Amygdala (tissue), 56 donors: ENCODE data around the gene PSTK.

Experiments
- DNase-seq, 56 donors: peaks; one replicate each; lab custom pipeline; 2025; lab: John Stamatoyannopoulos, UW

The PSTK gene

DNA sequence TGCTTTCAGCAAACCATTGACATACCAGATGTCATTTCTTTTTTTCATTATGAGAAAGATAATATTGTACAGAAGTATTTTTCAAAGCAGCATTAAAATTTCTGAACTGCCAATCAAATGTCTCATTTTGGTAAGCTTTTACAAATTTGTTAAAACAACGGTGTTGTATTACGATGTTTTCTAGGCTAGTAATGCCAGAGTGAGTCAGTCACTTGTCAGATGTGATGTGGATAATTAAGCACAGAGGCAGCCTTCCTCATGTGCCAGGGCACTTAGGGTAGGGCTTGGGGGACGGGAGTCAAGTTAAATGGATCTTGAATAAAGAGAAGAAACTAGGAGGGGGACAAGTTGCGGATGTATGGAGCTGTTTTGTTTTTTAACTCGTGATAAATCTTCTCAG lies 10.1 kb downstream of the PSTK start:
- no peak for DNase-seq

DNA sequence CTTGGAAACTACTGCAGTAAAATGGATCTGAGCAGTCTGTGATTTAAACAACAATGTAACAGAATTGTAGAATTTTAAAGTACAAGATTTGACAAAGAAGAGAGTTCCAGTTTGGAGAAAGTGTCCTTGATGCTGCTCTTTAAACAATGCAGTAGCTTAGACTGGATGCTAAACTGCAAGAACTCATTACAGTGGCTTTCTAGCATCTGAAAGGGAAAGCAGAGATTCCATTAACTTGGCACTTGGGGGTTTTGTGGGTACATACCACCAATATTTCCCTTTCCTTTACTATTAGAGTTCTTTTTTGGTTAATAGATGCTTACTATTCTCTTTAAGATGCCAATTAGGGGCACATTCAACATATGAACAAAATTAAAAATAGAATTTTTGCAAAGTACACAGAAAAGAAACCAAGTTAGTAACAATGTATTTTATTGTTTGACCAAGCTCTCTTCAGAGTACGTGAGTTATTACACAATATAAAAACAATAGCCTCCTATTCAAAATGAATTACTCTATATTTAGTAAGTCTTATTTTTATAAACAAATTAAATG lies 11.9 kb downstream of the PSTK start:
- no peak for DNase-seq

DNA sequence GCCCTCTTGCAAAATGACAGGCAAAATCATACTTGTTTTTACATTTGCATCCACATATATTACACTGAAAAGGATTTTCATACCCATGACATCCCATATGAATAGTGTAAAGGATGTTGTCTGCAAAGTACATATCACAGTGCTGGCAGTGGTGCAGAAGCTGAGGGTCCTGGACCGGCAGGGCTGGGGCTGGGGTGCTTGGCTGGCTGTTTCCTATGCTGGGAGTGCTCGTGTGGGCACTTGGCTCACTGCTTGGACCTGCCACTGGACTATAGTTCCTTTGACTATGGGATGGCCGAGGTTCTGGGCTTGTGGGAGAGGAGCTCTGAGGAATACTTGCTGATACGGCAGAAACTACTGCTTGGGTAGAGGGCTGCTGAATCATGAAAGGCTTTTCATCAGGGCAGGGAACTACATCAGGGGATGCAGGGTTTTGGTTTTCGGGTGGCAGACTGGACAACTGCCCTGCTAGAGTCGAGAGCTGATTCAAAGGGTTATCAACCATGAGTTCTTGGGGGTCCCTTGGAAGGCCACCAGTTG lies 13.7 kb downstream of the PSTK start:
- DNase-seq: no peak

DNA sequence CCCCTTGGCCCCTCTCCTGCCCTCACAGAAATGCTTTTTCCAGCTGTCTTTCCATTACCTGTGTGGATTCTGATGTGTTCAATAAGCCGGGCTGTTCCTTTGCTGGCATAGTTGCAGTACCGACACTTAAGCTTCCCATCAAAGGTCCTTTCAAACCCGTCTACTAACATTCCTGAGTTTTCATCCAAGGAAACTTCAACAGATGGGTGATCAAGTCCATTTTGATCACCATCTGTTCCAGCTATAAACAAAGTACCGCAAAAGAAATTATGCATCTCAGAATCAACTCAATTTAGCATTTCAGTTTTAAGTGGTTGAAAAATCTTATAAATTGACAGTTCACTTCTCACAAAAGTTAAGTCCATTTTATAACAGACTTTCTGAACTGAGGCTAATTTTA lies 15.7 kb downstream of the PSTK start:
- no peak for DNase-seq

DNA sequence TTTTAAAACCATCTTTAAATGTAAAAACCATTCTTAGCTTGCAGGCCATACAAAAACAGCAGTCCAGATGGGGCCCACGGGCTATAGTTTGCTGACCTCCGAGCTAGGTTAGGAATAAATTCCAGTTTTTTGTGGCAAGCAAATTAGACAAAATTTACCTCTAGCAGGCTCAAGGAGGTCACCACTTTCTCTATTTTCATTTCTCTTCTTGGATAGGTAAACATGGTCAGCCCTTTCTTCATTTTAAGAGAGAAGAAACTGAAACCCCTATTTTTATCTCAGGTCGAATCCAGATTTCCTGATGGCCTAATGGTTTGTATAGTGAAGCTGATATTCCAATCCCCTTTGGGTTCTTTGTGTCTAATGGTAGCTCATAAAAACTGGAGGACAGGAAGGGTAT lies 17.7 kb downstream of the PSTK start:
- no peak for DNase-seq

DNA sequence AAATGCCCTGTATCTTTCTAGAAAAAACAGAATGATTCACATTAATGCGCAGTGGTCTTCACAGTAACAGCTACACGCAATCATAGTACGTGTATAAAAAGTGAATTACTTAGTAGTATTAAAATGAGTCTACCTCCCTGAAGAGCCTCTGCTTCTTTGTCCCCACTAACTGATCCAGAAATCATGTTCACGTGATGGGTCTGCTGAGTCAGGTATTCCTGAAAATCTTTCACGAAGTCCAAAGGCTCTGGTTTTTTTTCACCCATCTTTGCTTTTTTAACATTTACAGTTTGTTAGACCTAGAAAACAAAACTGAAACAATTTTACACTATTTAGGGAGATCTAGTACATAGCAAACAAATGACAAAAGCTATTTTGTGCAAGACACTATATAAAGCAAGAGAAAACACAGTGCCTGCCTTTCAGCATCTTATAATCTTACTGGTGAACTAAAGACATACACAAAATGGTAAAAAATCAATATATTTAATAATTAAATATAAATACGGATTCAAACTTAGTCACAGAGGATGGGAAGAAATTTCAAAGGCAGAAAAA lies 18.2 kb downstream of the PSTK start:
- DNase-seq: no peak

DNA sequence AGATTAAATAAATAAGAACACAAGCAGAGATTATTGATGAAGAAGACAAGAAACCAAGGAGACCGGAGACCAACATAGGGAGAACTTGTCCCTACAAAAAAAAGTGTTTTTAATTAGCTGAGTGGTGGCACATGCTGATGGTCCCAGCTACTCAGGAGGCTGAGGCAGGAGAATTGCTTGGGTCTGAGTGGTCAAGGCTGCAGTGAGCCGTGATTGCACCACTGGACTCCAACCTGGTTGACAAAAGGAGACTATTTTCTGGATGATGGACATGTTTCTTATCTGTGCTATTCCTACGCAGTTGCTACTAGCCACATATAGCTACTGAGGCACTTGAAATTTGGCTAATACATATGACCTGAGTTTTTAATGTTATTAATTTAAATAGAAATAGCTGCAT lies 18.7 kb downstream of the PSTK start:
- DNase-seq: no peak

DNA sequence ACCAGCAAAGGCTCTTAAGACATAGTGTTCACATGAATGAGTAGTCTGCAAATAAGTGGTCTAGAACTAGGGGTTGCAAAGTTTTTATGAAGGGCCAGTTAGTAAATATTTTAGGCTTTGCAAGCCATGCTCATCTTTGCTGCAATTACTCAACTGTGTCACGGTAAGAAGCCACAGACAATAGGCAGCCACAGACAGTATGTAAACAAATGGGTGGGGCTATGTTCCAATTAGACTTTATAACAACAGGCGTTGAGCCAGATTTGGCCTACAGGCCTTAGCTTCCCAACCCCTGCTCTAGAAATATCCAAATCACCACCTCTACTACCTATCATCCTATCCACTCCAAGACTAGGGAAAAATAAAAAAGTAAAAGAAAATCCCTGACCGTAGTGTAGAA lies 19.1 kb downstream of the PSTK start:
- peak in 1 of 56 donors; percentile 14 for DNase-seq

DNA sequence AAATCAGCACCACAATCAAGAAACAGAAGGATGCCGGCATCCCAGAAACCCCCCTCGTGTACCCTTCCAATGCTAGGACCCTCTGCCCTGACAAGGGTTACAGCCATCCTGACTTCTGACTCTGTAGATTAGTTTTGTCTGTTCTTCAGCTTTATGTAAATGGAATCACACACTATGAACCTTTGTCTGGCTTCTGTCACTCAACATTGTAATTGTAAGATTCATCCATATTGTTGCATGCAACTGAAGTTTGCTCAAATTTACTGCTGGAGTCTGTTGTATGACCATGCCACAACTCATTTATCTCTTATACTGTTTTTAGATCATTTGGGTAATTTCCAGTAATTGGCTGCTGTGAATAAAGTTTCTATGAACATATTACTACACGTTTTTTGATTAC lies 20.0 kb downstream of the PSTK start:
- no peak for DNase-seq

DNA sequence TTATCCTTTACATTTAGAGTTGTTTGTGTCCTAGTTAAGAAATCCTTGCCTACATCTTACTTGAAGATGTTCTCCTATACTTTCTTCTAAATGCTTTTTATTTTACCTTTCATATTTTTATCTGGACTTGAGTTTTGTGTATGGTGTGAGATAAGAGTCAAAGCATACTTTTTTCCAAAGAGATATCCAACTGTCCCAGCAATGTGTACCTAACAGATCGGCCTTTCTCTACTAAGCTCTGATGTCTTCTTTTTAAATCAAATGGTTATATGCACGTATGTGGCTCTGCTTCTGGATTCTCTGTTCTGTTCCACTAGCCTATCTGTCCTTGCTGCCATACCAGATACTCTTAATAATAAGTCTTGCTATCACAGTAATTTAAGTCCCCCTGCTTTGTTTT lies 21.2 kb downstream of the PSTK start:
- DNase-seq: no peak

DNA sequence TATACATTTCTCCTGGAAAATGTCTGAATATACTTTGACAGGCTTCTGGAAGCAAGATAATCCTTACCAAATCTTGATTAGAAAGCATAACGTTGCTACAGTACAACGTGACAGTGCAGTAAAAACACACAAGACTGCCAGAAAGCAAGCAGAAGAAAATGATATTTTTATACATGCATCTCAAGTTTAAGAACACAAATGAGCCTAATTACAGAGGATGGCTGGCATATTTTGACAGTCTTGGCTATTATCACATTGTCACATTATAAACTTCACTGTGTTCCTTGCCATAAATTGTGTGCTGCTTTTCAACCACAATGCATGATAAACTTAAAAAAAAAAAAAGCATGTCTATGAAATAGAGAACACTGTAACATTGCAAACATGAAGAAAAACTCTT lies 24.1 kb downstream of the PSTK start:
- no peak for DNase-seq

DNA sequence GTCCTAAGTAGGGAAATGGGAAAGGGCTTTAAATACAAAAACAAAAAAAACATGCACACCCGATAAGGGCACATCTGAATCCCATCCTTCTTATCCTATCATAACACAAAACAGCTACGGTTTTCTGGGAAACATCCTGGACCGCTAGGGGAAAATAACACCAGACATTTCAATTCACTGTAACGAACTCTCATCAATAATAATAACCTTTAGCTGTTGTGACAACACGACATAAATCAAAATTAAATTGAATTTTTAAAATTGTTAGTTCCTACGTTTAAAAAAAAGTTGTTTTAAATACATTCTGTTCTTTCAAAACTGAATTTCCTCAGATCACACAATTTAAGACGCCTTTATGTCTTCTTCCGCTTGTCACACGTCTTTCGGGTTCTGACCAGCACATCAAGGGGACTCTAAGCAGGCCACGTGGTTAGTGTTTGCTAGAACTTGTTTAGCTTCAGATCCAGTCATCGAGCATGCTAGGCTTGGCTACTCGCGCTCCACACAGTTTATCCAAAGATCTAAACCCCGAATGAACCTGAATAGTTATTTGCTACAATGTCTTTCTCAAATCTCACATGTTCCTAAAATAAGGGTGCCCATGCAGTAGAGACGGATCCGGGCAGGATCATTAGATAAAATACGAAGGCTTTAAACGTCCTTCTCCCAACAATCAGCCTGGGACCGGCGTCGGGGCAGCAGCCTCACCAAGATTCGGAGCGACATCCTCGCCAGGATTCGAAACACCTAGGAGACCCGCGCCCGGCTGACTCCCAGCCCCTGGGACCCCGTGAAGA lies 27.6 kb downstream of the PSTK start:
- DNase-seq: peak in 25 of 56 donors; percentile 4 to 54 (median 29)

DNA sequence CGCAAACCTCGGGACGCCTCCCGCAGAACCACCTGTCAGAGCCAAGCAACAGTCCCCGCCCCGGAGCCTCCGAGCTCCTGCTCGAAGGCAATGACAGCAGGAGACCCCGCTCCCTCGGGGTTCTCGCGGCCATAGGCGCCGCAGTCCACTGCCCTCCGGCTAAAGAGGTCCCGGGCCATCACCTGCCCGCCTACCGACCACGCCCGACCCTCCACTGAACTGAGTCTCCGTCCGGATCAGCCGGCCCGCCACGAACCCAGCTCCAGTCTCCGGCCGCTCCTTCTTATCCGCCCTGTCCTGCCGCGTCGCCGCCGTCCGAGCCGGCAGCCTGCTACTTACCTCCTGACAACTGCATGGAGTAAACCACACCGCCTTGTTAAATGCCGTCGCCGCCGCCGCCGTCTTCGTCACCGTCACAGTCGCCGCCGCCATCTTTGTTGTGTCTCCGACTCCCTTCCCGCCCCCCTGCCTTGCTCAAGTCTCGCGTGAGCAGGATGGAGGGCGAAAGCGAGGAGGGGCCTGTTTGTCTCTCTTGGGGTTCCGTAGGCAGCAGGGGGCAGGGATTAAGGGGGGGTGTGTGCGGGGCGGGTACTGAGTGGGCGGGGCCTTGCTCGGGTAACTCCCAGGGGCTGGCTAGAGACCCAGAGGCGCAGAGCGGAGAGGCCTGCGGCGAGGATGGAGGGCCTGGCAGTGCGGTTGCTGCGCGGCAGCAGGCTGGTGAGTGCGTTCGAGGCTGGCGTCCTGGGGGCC lies 28.3 kb downstream of the PSTK start, which contains the start of the genes ACADSB and IKZF5:
Gene ACADSB (plus strand): TSS at position 652 of the 750 bp plus-strand sequence. CDS start 24 bp downstream, at position 676.
Gene IKZF5 (minus strand): TSS at position 441 of the 750 bp plus-strand sequence. CDS start 10,170 bp downstream, outside the sequence.
- peak; percentile 34 to 97 (median 93) for DNase-seq

DNA sequence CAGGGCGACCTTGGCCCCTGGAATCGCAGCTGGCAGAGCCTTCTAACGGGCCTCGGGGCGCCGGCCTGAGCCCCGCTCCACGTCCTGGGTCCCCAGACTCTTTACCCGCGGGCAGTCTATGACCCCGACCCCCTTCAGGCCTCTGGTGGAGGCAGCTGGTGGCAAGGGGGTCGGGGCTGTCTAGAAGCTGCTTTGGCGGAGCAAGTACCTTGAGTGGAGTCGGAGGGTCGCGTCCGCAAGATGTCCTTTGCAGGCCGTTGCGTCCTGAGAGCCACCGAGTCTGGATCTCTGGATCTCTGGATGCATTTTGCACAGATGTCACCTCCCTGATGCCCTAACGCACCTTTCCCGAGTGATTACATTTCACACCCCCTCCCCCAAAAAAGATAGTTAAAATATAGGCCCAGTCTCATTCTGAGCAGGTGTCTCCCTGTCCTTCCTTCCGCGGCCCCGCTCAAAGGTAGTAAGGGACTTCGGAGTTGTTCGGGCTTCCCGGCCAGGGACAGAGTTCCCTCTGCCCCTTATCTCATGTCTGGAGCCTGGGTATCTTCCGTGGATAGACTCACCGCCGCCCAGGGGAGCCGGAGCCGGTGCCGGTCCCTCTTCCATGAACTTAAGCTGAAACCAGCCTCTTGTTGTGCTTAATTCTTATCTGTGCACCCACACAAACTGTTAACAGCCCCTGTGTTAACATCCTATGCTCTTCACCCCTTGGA lies 29.1 kb downstream of the PSTK start:
- peak in 14 of 56 donors; percentile 5 to 62 (median 46) for DNase-seq

DNA sequence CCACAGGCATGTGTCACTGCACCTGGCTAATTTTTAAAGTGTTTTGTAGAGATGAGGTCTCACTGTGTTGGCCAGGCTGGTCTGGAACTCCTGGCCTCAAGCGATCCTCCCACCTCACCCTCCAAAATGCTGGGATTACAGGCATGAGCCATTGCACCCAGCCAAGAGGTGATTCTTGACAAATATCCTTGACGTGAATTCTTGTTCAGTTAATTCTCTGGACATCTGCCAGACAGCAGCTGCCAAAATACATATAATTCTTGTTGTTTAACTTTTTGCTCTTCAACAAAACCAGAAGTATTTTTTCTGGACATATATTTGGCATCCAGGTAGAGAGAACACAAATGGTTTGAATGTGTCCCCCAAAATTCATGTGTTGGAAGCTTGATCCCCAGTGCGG lies 31.8 kb downstream of the PSTK start:
- no peak for DNase-seq

DNA sequence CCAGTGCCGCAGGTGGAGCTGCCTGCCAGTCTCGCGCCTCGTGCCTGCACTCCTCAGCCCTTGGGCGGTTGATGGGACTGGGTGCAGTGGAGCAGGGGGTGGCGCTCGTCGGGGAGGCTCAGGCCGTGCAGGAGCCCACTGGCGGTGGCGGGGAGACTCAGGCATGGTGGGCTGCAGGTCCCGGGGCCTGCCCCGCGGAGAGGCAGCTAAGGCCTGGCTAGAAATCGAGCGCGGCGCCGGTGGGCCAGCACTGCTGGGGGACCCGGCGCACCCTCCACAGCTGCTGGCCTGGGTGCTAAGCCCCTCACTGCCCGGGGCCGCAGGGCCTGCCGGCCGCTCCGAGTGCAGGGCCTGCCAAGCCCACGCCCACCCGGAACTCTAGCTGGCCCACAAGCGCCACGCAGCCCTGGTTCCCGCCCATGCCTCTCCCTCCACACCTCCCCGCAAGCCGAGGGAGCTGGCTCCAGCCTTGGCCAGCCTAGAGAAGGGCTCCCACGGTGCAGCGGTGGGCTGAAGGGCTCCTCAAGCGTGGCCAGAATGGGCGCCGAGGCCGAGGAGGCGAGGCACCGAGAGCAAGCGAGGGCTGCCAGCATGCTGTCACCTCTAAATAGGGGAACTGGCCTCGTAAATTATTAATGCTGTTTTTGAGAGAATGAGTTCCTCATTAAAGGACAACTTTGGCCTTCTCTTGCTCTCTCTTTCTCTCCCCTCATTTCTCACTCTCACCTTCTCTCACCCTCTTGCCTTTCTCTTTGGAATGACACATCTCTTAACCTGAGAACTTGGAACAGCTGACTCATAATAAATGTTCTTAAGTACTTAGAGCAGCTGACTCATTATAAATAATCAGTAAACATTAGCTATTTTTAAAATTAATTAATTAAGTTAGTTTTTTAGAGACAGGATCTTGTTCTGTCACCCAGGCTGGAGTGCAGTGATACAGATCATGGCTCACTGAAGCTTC lies 33.5 kb downstream of the PSTK start:
- DNase-seq: no peak

DNA sequence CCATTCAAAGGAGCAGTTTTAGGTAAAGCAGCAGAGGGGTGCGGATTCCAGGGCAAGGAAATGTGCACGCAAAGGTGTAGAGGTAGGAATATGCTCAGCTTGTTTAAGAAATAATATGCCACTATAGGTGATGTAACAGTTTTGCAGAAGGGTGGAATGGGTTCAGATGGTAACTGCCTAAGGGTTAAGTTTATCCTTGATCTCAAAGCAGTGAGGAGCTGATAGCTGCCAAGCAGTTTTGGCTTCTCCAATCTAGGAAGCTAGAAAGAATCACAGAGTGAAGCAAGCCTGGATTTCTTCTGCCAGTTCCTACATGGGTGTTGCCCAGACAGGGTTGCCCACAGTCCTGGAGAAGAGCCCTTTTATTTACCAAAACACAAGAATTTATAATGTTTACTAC lies 34.6 kb downstream of the PSTK start:
- DNase-seq: no peak

DNA sequence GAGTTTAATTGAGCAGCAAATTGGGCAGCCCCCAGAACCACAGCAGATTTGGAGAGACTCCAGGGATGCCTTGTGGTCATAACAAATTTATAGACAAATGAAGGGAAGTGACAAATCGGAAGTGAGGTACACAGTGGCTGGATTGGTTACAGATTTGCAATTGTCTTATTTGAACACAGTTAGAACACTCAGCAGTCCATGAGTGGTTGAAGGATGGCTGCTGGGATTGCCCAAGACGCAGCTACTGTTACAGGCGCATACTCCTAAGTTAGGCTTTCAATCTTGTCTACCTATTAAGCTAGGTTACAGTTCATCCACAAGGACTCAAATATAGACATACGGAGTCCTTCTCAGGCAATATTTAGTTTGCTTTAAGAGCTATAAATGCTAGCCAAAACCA lies 36.0 kb downstream of the PSTK start:
- DNase-seq: no peak
